CD4-positive, alpha-beta T cell (primary cell): ENCODE results near the gene ERC2. TPM values are rescaled to one million over a fixed set of nuclear protein-coding genes. Genes with fewer than 3 reads are reported as not detected.

Experiments used
- ATAC-seq: fragments of 200-7000 bp; cut with Tn5 transposase; one replicate; pipeline ENCODE4 v1.10.0; 2022; ENCODE audit warnings: mild to moderate bottlenecking; ENCODE audit not compliant: poor library complexity
- CTCF ChIA-PET: fragments of 350-600 bp; sonication (Branson Sonifier 250); formaldehyde crosslinking; loops from one replicate; lab custom pipeline; 2021; ENCODE audit warnings: antibody characterized with exemption, inconsistent platforms; lab: Charles Lee
- POLR2A ChIA-PET: fragments of 350-600 bp; sonication (Branson Sonifier 250); formaldehyde crosslinking; loops from one replicate; lab custom pipeline; 2021; ENCODE audit warnings: antibody characterized with exemption, inconsistent platforms; lab: Charles Lee
- DNase-seq, 14 experiments: peaks; one replicate each; pipeline ENCODE4 v3.0.0-alpha.2; 2013 to 2020; ENCODE audit warnings: mixed read lengths in 2 of 14
- H3K27ac ChIP-seq, 2 donors: one replicate each; pipeline versions ENCODE4 v1.5.1 to v1.7.0; 2013; ENCODE audit warnings: low read length in 2 of 2, low read depth in 1 of 2, mild to moderate bottlenecking in 1 of 2
- H3K27me3 ChIP-seq, 2 experiments: 1 replicate in 1 of 2; 2 replicates in 1 of 2; pipeline versions ENCODE4 v1.6.1 to v1.7.0; 2013; ENCODE audit warnings: low read length in 2 of 2, control low read depth in 1 of 2, mild to moderate bottlenecking in 1 of 2, moderate library complexity in 1 of 2; ENCODE audit not compliant: insufficient read depth in 2 of 2, control insufficient read depth in 1 of 2
- H3K36me3 ChIP-seq: one replicate; pipeline ENCODE4 v1.6.1; 2013; ENCODE audit warnings: low read length, control low read depth; ENCODE audit not compliant: insufficient read depth
- H3K4me1 ChIP-seq: one replicate; pipeline ENCODE4 v1.6.1; 2013; ENCODE audit warnings: low read length, control low read depth; ENCODE audit not compliant: insufficient read depth
- H3K4me3 ChIP-seq: one replicate; pipeline ENCODE4 v1.5.1; 2013; ENCODE audit warnings: mild to moderate bottlenecking, low read length, moderate library complexity
- H3K9me3 ChIP-seq, 2 experiments: 1 replicate in 1 of 2; 2 replicates in 1 of 2; pipeline versions ENCODE4 v1.6.1 to v1.7.0; 2013; ENCODE audit warnings: low read length in 2 of 2, mild to moderate bottlenecking in 2 of 2, control low read depth in 1 of 2, moderate library complexity in 1 of 2; ENCODE audit not compliant: control insufficient read depth in 1 of 2, insufficient read depth in 1 of 2
- H3K27ac Mint-ChIP-seq: one replicate; pipeline ENCODE4 v1.8.0; 2020; ENCODE audit warnings: mixed read lengths
- H3K27me3 Mint-ChIP-seq: one replicate; pipeline ENCODE4 v1.8.0; 2021; ENCODE audit warnings: mixed read lengths
- H3K36me3 Mint-ChIP-seq: one replicate; pipeline ENCODE4 v1.8.0; 2021; ENCODE audit warnings: low read depth, mixed read lengths
- H3K4me1 Mint-ChIP-seq: one replicate; pipeline ENCODE4 v1.8.0; 2021; ENCODE audit warnings: low read depth, mixed read lengths
- H3K4me3 Mint-ChIP-seq: one replicate; pipeline ENCODE4 v1.8.0; 2020; ENCODE audit warnings: mild to moderate bottlenecking, mixed read lengths
- H3K9me3 Mint-ChIP-seq: one replicate; pipeline ENCODE4 v1.8.0; 2020; ENCODE audit warnings: mixed read lengths
- intact Hi-C, 2 experiments: fragments of 100-400 bp; cut with DNase I in 1 of 2; cut with micrococcal nuclease in 1 of 2; formaldehyde crosslinking; loops; one replicate each; pipeline versions ENCODE4 v1.15.1 to v1.9.0; 2023 to 2025; cut with DNase I, micrococcal nuclease
- total RNA-seq, 174 experiments: library from RNA in 2 of 174; stranded (reverse) in 2 of 174; gene quantifications; one replicate each; pipeline ENCODE4 v1.2.3 and lab custom pipeline; 2021 to 2026
- TF ChIP-seq, protein P1 (sequence below): fragments of 200-600 bp; IDR thresholded peaks from one replicate; pipeline ENCODE4 v1.8.0; 2022; ENCODE audit warnings: antibody characterized with exemption, mild to moderate bottlenecking

The ERC2 gene
- total RNA-seq, 2 experiments from 2014 or later, result not detected

DNA sequence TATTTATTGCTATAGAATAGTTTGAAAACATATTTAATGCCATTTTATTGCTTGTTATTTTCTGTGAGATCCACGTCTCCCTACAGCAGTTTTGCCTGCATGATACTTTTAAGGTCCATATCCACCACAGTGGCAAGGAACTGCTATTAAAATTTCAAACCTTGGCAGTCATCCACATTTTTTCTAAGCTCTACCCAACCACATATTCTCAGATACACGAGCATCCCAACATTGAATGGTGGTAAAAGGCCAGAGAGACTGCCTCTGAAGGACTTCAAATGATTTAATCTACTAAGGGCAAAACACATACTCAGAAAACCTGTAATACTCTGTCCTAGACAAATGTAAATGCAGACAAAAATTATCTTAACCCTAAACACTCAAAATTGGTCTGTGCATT, 173.1 kb downstream of the ERC2 start:
- Histone ChIP-seq H3K4me1 (no peaks in the 10 kb centered on the region), H3K36me3 (no peaks in the 10 kb centered on the region), H3K27me3 (peaks cover 0 to 5% of the 10 kb centered on the region in 2 experiments), H3K4me3 (no peak overlapping the region), H3K9me3 (peaks cover 0 to 8% of the 10 kb centered on the region in 2 experiments), H3K27ac (no peak overlapping the region)
- no peaks in the 10 kb centered on the region for H3K36me3 Mint-ChIP-seq
- DNase-seq (no peak), ATAC-seq (no peak)
- H3K27ac Mint-ChIP-seq, result no peak overlapping the region
- H3K4me1 Mint-ChIP-seq, result no peaks in the 10 kb centered on the region
- ChIA-PET CTCF (no interaction called here), POLR2A (no interaction called here)
- no peak overlapping the region for H3K4me3 Mint-ChIP-seq
- H3K9me3 Mint-ChIP-seq, result peaks cover 3% of the 10 kb centered on the region
- peaks cover 38% of the 10 kb centered on the region for H3K27me3 Mint-ChIP-seq
- TF ChIP-seq, protein P1, sequence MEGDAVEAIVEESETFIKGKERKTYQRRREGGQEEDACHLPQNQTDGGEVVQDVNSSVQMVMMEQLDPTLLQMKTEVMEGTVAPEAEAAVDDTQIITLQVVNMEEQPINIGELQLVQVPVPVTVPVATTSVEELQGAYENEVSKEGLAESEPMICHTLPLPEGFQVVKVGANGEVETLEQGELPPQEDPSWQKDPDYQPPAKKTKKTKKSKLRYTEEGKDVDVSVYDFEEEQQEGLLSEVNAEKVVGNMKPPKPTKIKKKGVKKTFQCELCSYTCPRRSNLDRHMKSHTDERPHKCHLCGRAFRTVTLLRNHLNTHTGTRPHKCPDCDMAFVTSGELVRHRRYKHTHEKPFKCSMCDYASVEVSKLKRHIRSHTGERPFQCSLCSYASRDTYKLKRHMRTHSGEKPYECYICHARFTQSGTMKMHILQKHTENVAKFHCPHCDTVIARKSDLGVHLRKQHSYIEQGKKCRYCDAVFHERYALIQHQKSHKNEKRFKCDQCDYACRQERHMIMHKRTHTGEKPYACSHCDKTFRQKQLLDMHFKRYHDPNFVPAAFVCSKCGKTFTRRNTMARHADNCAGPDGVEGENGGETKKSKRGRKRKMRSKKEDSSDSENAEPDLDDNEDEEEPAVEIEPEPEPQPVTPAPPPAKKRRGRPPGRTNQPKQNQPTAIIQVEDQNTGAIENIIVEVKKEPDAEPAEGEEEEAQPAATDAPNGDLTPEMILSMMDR, result no peak
- intact Hi-C loops, result no loop called here

DNA sequence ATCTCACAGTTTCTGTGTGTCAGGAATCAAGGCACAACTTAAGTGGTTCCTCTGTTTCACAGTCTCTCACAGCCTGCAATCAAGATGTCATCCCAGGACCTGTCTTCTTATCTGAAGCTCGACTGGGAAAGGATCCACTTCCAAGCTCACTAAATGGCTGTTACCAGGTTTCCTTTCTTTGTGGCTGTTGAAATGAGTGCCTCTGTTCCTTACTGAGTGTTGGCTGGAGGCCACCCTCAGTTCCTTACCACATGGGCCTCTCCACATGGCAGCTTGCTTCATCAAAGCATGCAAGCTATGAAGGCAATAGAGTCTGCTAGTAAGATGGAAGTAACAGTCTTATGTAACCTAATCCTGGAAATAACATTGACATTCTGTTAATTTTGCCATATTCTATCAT, 174.0 kb downstream of the ERC2 start:
- ATAC-seq (no peak), DNase-seq (no peak)
- intact Hi-C loops, result no loop called here
- Histone ChIP-seq H3K9me3 (peaks cover 0 to 5% of the 10 kb centered on the region in 2 experiments), H3K36me3 (no peaks in the 10 kb centered on the region), H3K4me3 (no peak overlapping the region), H3K27ac (no peak overlapping the region), H3K4me1 (no peaks in the 10 kb centered on the region), H3K27me3 (peaks cover 0 to 2% of the 10 kb centered on the region in 2 experiments)
- H3K36me3 Mint-ChIP-seq, result no peaks in the 10 kb centered on the region
- H3K9me3 Mint-ChIP-seq, result peaks cover 3% of the 10 kb centered on the region
- TF ChIP-seq, protein P1, result no peak
- no peak overlapping the region for H3K27ac Mint-ChIP-seq
- peaks cover 33% of the 10 kb centered on the region for H3K27me3 Mint-ChIP-seq
- ChIA-PET POLR2A (no interaction called here), CTCF (no interaction called here)
- H3K4me1 Mint-ChIP-seq, result no peaks in the 10 kb centered on the region
- no peak overlapping the region for H3K4me3 Mint-ChIP-seq

DNA sequence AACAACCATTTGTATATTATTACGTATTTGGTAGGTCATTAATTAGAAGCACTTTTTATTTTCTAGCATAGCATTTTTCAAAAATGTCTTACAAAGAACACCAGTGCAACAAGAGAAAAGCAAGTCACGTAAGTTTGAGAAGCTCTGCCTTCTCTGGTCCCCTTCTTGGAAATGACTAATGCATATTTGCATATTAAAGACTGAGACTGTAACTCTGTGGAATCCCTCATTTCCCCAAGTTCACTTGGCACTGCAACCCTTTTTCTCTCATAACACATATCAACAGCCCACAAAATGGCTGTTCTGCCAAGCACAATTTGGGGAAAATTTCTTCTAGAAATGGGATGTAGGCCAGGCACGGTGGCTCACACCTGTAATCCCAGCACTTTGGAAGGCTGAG, 176.3 kb downstream of the ERC2 start:
- H3K4me1 Mint-ChIP-seq, result no peaks in the 10 kb centered on the region
- H3K27ac ChIP-seq, result no peak overlapping the region
- H3K4me1 ChIP-seq, result no peaks in the 10 kb centered on the region
- H3K27ac Mint-ChIP-seq, result no peak overlapping the region
- TF ChIP-seq, protein P1, result no peak
- DNase-seq (no peak), ATAC-seq (no peak)
- ChIA-PET POLR2A (no interaction called here), CTCF (interaction anchor here (1.2 kb wide), 1 partner anchor 18 kb away, joined by 3 read pairs; no protein-coding TSS in a partner anchor)
- no peaks in the 10 kb centered on the region for H3K36me3 Mint-ChIP-seq
- H3K9me3 ChIP-seq, result no peaks in the 10 kb centered on the region
- H3K9me3 Mint-ChIP-seq, result no peaks in the 10 kb centered on the region
- no peaks in the 10 kb centered on the region for H3K27me3 ChIP-seq
- H3K4me3 ChIP-seq, result no peak overlapping the region
- no peak overlapping the region for H3K4me3 Mint-ChIP-seq
- no peaks in the 10 kb centered on the region for H3K36me3 ChIP-seq
- intact Hi-C loops, result no loop called here
- H3K27me3 Mint-ChIP-seq, result peaks cover 27% of the 10 kb centered on the region
